Endothelial cell of umbilical vein (primary cell): Measurements from ENCODE around the gene TAS2R13.

ENCODE experiments used
- EZH2 ChIP-seq: IDR thresholded peaks from 2 replicates; pipeline ENCODE4 v1.6.1; 2012; ENCODE audit warnings: borderline replicate concordance, low read depth, mild to moderate bottlenecking, moderate library complexity, low read length, inconsistent platforms; ENCODE audit not compliant: severe bottlenecking
- GATA2 ChIP-seq: IDR thresholded peaks from 2 replicates; pipeline ENCODE4 v1.7.0; 2011; ENCODE audit warnings: low read depth, mild to moderate bottlenecking, moderate library complexity, mixed read lengths, low read length; ENCODE audit not compliant: insufficient read length, insufficient read depth
- JUN ChIP-seq: IDR thresholded peaks from 2 replicates; pipeline ENCODE4 v1.6.1; 2011; ENCODE audit warnings: borderline replicate concordance, low read depth; ENCODE audit not compliant: insufficient read length, insufficient read depth
- MAX ChIP-seq: IDR thresholded peaks from 2 replicates; pipeline ENCODE4 v1.6.1; 2011; ENCODE audit not compliant: insufficient read depth, insufficient read length
- MYC ChIP-seq: IDR thresholded peaks from one replicate; pipeline ENCODE4 v1.6.1; 2011; ENCODE audit warnings: mild to moderate bottlenecking, low read depth, low read length
- POLR2A ChIP-seq: IDR thresholded peaks from 2 replicates; pipeline ENCODE4 v1.6.1; 2012; ENCODE audit warnings: low read depth, mild to moderate bottlenecking, control low read depth, low read length
- POLR2AphosphoS5 ChIP-seq: IDR thresholded peaks from 2 replicates; pipeline ENCODE4 v1.6.1; 2012; ENCODE audit warnings: low read depth, mild to moderate bottlenecking, control low read depth, low read length, moderate library complexity; ENCODE audit not compliant: insufficient read depth
- TF ChIP-seq, protein P1 (sequence below), 2 donors: IDR thresholded peaks; 1 replicate in 1 of 2; 2 replicates in 1 of 2; pipeline ENCODE4 v1.5.1; 2011; ENCODE audit warnings: low read length in 2 of 2, mild to moderate bottlenecking in 2 of 2, moderate library complexity in 2 of 2, control low read depth in 1 of 2, inconsistent platforms in 1 of 2, low read depth in 1 of 2; ENCODE audit not compliant: insufficient read depth in 1 of 2; ENCODE audit errors: extremely low read depth in 1 of 2

- TF ChIP-seq, protein P1, sequence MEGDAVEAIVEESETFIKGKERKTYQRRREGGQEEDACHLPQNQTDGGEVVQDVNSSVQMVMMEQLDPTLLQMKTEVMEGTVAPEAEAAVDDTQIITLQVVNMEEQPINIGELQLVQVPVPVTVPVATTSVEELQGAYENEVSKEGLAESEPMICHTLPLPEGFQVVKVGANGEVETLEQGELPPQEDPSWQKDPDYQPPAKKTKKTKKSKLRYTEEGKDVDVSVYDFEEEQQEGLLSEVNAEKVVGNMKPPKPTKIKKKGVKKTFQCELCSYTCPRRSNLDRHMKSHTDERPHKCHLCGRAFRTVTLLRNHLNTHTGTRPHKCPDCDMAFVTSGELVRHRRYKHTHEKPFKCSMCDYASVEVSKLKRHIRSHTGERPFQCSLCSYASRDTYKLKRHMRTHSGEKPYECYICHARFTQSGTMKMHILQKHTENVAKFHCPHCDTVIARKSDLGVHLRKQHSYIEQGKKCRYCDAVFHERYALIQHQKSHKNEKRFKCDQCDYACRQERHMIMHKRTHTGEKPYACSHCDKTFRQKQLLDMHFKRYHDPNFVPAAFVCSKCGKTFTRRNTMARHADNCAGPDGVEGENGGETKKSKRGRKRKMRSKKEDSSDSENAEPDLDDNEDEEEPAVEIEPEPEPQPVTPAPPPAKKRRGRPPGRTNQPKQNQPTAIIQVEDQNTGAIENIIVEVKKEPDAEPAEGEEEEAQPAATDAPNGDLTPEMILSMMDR (IDR thresholded peaks at IDR 0.05; ENCODE audit: extremely low read depth in 1 of 2, insufficient read depth in 1 of 2, low read depth in 1 of 2, low read length in 2 of 2): no peak
- TF ChIP-seq POLR2A (no peak), MAX (no peak), JUN (no peak), EZH2 (no peak), GATA2 (no peak), POLR2AphosphoS5 (no peak), MYC (no peak)
Measured at GRCh38 chr12:10904686-10905085, 4.7 kb downstream of the TAS2R13 start.
